HEK293T (cell line): ENCODE measurements around the gene RAB27B.

Experiments
- CTCF ChIA-PET: fragments of 350-600 bp; formaldehyde crosslinking; extraction: SDS; loops from one replicate; lab custom pipeline; 2021; ENCODE audit warnings: antibody characterized with exemption, inconsistent platforms; lab: Yijun Ruan, JAX
- POLR2A ChIA-PET: fragments of 350-600 bp; formaldehyde crosslinking; extraction: SDS; loops from one replicate; lab custom pipeline; 2020; ENCODE audit warnings: antibody characterized with exemption, inconsistent platforms; lab: Yijun Ruan, JAX
- DNase-seq: peaks from one replicate; pipeline ENCODE4 v3.0.0; 2012; ENCODE audit warnings: mixed read lengths; ENCODE audit errors: extremely low spot score
- ARNT ChIP-seq: fragments of 450-650 bp; IDR thresholded peaks from 2 replicates; pipeline ENCODE4 v1.6.1; 2017; ENCODE audit warnings: mild to moderate bottlenecking
- BHLHE40 ChIP-seq: fragments of 450-650 bp; IDR thresholded peaks from 2 replicates; pipeline ENCODE4 v1.6.1; 2016; ENCODE audit warnings: mild to moderate bottlenecking, moderate library complexity, borderline replicate concordance
- CTBP1 ChIP-seq: fragments of 450-650 bp; IDR thresholded peaks from 2 replicates; pipeline ENCODE4 v1.6.1; 2016; ENCODE audit warnings: borderline replicate concordance
- ELF4 ChIP-seq: fragments of 450-650 bp; IDR thresholded peaks from 2 replicates; pipeline ENCODE4 v1.6.1; 2017; ENCODE audit warnings: antibody characterized with exemption
- FOXA1 ChIP-seq: fragments of 450-650 bp; IDR thresholded peaks from 2 replicates; pipeline ENCODE4 v1.6.1; 2016; ENCODE audit warnings: mild to moderate bottlenecking
- FOXK2 ChIP-seq: fragments of 450-650 bp; IDR thresholded peaks from 2 replicates; pipeline ENCODE4 v1.6.1; 2016; ENCODE audit warnings: mild to moderate bottlenecking
- FOXM1 ChIP-seq: fragments of 450-650 bp; IDR thresholded peaks from 2 replicates; pipeline ENCODE4 v1.6.1; 2017; ENCODE audit warnings: mild to moderate bottlenecking, borderline replicate concordance
- HDGF ChIP-seq: fragments of 450-650 bp; IDR thresholded peaks from 2 replicates; pipeline ENCODE4 v1.6.1; 2017; ENCODE audit warnings: antibody characterized with exemption, borderline replicate concordance
- L3MBTL2 ChIP-seq: fragments of 450-650 bp; conservative IDR thresholded peaks from 2 replicates; pipeline ENCODE4 v1.6.1; 2016; ENCODE audit warnings: mild to moderate bottlenecking
- LEF1 ChIP-seq: fragments of 450-650 bp; IDR thresholded peaks from 2 replicates; pipeline ENCODE4 v1.6.1; 2017; ENCODE audit warnings: mild to moderate bottlenecking, borderline replicate concordance
- NFRKB ChIP-seq: fragments of 450-650 bp; IDR thresholded peaks from 2 replicates; pipeline ENCODE4 v1.6.1; 2016; ENCODE audit warnings: mild to moderate bottlenecking, moderate library complexity
- SP1 ChIP-seq: fragments of 450-650 bp; IDR thresholded peaks from 2 replicates; pipeline ENCODE4 v1.6.1; 2017
- SUZ12 ChIP-seq: fragments of 450-650 bp; IDR thresholded peaks from 2 replicates; pipeline ENCODE4 v1.6.1; 2016; ENCODE audit warnings: mild to moderate bottlenecking
- TARDBP ChIP-seq: fragments of 450-650 bp; IDR thresholded peaks from 2 replicates; pipeline ENCODE4 v1.6.1; 2016
- ZNF384 ChIP-seq: fragments of 450-650 bp; IDR thresholded peaks from 2 replicates; pipeline ENCODE4 v1.6.1; 2016
- TF ChIP-seq, protein P1 (sequence below): fragments of 450-650 bp; IDR thresholded peaks from 2 replicates; pipeline ENCODE4 v1.6.1; 2016

Gene RAB27B

DNA sequence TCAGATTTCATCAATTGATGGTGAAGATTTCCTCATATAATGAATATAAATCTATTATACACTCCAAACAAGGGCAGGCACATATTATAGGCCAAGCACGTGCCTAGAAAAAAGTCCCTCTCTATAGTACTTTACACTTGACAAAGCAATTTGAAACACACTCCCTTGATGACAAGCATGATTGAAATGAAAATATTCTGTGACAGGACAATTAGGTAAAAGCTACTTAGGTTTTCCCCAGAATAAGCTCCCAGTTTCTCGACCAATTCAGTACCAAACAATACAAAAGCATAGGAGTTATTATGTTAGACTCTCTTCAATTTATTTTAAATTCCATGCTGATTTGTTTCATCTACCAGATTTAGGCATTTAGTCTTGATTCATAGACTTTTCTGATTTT, 83.3 kb downstream of the RAB27B start:
- no peak for DNase-seq
- ChIA-PET POLR2A (no interaction called here), CTCF (no interaction called here)
- TF ChIP-seq TARDBP (no peak), BHLHE40 (no peak), CTBP1 (no peak), ZNF384 (no peak), ARNT (no peak)
- TF ChIP-seq, protein P1, sequence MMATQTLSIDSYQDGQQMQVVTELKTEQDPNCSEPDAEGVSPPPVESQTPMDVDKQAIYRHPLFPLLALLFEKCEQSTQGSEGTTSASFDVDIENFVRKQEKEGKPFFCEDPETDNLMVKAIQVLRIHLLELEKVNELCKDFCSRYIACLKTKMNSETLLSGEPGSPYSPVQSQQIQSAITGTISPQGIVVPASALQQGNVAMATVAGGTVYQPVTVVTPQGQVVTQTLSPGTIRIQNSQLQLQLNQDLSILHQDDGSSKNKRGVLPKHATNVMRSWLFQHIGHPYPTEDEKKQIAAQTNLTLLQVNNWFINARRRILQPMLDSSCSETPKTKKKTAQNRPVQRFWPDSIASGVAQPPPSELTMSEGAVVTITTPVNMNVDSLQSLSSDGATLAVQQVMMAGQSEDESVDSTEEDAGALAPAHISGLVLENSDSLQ: no peak

DNA sequence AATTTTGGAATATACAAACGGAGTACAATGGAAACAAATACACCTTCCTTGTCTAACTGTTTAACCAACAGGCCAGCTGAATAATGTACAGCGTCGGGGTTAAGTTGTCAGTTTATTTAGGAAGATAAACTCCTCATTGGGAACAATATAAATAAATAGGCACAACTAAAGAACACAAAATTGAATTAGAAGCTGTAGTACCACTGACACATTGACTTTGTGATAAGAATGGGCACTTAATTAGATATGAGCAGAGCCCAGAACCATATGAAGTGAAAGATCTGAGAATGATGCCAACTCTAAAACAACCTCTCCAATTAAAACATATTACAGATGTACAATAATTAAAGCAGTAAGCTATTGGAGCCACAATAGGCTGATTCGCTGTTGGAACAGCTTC, 86.5 kb downstream of the RAB27B start:
- ChIA-PET POLR2A (no interaction called here), CTCF (no interaction called here)
- no peak for TF ChIP-seq CTBP1
- TF ChIP-seq ZNF384: no peak
- TF ChIP-seq TARDBP: no peak
- no peak for TF ChIP-seq FOXM1
- no peak for DNase-seq

DNA sequence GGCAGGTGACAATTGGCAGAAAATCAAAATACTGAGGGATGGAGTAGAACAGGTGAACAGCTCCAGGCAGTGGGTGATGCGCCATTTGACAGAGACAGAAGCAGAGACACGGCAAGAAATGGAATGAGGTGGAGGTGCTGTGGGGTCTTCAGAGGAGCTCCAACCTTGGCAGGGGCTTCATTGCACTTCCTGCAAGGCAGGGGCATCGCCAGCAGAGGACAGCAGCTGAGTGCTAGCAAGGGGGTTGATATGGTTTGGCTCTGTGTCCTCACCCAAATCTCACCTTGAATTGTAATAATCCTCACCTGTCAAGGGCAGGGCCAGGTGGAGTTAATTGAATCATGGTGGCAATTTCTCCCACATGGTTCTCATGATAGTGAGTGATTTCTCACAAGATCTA, 88.2 kb downstream of the RAB27B start:
- ChIA-PET CTCF (no interaction called here), POLR2A (no interaction called here)
- TF ChIP-seq SUZ12 (no peak), FOXM1 (no peak), SP1 (no peak), FOXK2 (no peak), HDGF (no peak), NFRKB (no peak), ZNF384 (no peak), BHLHE40 (no peak), ARNT (no peak), L3MBTL2 (no peak)
- no peak for DNase-seq

DNA sequence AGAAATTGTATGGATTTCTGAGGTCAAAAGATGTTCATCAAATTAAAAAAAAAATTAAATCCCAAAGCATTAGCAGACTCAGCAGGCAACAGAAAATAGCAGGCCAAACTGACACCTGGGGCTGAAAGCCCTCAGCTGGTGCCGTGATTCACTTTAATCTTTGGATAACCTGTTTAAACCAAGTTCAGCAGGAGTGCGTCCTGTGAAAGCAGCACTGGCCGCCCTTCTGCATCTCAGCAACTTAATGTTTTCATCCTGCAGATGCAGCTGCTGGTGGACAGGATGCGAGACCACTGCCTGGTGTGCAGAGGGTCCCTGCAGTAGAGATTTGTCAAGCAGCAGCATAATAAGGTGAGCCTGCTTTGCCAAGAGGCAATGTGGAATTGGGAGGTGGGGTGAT, 89.8 kb downstream of the RAB27B start:
- TF ChIP-seq ZNF384 (no peak), FOXM1 (no peak), HDGF (no peak), ELF4 (no peak), CTBP1 (no peak), FOXK2 (no peak), L3MBTL2 (no peak), TARDBP (no peak)
- CTCF ChIA-PET: no interaction called here
- POLR2A ChIA-PET: no interaction called here
- DNase-seq: no peak

DNA sequence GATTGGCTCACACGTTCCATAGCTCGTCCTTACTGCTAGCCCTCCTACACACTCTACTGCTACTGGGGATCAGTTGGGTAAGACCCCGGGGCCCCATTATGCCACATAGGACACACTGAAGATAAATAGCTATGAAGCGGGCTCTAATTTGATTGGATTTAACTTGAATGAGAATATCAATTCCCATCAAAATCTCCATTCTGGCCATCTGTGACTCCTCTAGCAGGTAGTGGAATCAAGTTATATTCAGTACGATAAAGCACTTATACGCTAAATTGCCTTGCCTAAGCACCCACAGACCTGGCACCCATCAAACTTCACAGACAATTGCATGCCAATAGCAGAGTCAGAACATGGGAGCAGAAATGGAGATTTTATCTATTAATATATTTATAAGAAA, 91.1 kb downstream of the RAB27B start:
- CTCF ChIA-PET: no interaction called here

DNA sequence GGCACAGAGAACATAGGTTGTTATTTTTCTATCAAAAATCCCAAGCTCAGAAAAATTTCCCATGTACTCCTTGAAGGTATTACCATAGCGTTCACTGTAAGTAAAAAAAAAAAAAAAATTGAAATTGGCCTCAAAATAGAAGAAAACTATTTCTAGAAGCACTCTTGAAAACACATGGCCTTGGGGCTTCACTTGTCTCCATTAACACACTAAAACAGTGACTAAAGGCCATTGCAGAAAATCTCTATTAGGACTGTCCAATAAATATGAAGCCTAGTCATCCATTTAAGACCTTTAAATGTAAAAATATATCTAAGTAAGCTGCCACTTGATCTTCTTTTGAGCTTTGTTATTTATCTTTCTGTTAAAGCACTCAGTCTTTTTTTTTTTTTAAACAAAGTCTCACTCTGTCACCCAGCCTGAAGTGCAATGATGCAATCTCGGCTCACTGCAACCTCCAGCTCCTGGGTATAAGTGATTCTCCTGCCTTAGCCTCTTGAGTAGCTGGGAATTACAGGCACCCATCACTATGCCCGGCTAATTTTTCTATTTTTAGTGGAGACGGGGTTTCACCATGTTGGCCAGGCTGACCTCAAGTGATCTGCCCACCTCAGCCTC, 95.2 kb downstream of the RAB27B start:
- POLR2A ChIA-PET: interaction anchor here (0.8 kb wide), 1 partner anchor 68 kb away, joined by 4 read pairs; no protein-coding TSS in a partner anchor
- CTCF ChIA-PET: no interaction called here
- TF ChIP-seq FOXK2: no peak
- TF ChIP-seq CTBP1: no peak
- no peak for TF ChIP-seq HDGF
- no peak for TF ChIP-seq SP1
- TF ChIP-seq L3MBTL2: no peak
- TF ChIP-seq ELF4: no peak
- TF ChIP-seq ZNF384: no peak
- no peak for TF ChIP-seq TARDBP
- TF ChIP-seq BHLHE40: no peak
- TF ChIP-seq LEF1: no peak
- TF ChIP-seq, protein P1: no peak
- no peak for TF ChIP-seq ARNT
- TF ChIP-seq SUZ12: no peak
- no peak for TF ChIP-seq FOXM1
- no peak for TF ChIP-seq FOXA1
- TF ChIP-seq NFRKB: no peak
- no peak for DNase-seq

More for the DNA sequence above, 91.1 kb downstream of the RAB27B start:
- POLR2A ChIA-PET: no interaction called here
- TF ChIP-seq FOXM1: no peak
- TF ChIP-seq SUZ12: no peak
- TF ChIP-seq ELF4: no peak
- TF ChIP-seq LEF1: no peak
- TF ChIP-seq SP1: no peak
- TF ChIP-seq ZNF384: no peak
- TF ChIP-seq NFRKB: no peak
- no peak for TF ChIP-seq FOXA1
- TF ChIP-seq ARNT: no peak
- TF ChIP-seq L3MBTL2: no peak
- no peak for TF ChIP-seq TARDBP
- no peak for TF ChIP-seq FOXK2
- TF ChIP-seq, protein P1: no peak
- TF ChIP-seq HDGF: no peak
- DNase-seq: no peak

DNA sequence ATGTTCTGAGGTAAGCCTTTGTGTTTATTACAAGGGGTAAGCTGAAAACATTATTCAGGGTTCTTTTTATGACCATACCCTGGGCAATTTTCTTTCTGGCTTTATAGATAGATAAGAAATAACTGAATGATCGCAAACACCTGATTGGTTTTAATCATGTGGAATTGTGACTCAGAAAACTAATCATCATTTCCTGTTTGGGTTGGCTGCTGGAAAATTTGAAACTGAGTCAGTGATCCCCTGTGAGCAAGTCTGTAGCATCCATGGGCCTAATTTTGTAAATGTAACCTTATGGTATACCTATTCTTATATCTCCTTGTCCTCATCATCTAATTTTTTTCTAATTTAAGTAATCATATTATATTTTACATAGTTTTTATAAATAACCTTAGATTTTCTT, 96.7 kb downstream of the RAB27B start:
- no peak for DNase-seq
- POLR2A ChIA-PET: no interaction called here
- CTCF ChIA-PET: no interaction called here
- TF ChIP-seq HDGF (no peak), FOXK2 (no peak), FOXM1 (no peak), TARDBP (no peak), FOXA1 (no peak), BHLHE40 (no peak), ZNF384 (no peak), ARNT (no peak), NFRKB (no peak)
- TF ChIP-seq, protein P1: no peak
